ENCODE results near the gene HLA-B.

Gene HLA-B

GRCh38 chr6:31305703-31306219 is 51.2 kb downstream of the HLA-B start:
- no peak for DNase-seq (ENCODE audit: low read depth)

- DNase-seq (ENCODE audit: low read depth) = no peak
Measured at GRCh38 chr6:31304683-31305082, 52.3 kb downstream of the HLA-B start.
